ENCODE results near the gene CDC27. TPM values are rescaled to one million over a fixed set of nuclear protein-coding genes. Genes with fewer than 3 reads are reported as not detected.
"Not testable (repeated sequence)": the region's sequence is repeated elsewhere in the genome, so short reads cannot be mapped to it uniquely, and the experiment has no call there.

CDC27 gene
- total RNA-seq, 4 donors from 2014 or later: 37.5 to 63.9 (median 40.6) TPM

DNA sequence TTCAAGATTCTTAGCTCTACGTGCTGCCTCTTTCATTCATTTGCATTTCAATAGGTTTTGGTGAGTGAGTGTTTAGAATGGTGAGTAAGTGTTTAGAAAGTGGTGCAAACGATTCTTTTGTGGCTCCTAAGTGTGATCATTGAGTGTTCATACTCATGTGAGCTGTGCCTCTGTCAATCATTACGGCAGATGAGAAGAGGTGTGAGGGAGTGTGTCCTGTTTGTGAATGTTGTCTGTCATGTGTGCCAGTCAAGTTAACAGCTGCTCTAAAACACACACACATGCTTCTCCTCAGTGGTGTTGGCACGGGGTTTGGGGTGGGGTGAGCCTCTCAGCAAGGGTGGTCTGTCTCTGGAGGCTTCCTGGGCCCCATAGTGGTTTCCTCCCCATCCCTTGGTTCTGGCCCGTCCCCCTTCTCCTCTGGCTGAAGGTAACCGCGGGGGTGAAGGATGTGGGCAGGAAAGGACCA is 31.5 kb upstream of the CDC27 start:
- Histone ChIP-seq H3K9me3 (no peaks in the 10 kb centered on the region), H3K4me1 (peaks cover 2 to 13% (median 8%) of the 10 kb centered on the region in 4 donors), H3K27me3 (no peaks in the 10 kb centered on the region), H3K27ac (no peak overlapping the region), H3K4me3 (no peak overlapping the region), H3K36me3 (no peaks in the 10 kb centered on the region)
- TF ChIP-seq POLR2AphosphoS5 (IDR thresholded peaks at IDR 0.05) (no peak), EP300 (IDR thresholded peaks at IDR 0.05; ENCODE audit: low read depth) (no peak)
- 58 to 70% methylated on average over 2 to 7 of the region's 7 CpGs for WGBS, 2 donors (ENCODE audit: low coverage in 1 of 2)
- DNase-seq: no peak
- intact Hi-C loops (cut with DNase I; ENCODE audit: low total_unique reads) (no loop called here), in situ Hi-C loops (cut with MboI; ENCODE audit: low pct_ligation_motif_present in 1 of 4, low pct_unique_long_range_greater_than_20kb in 1 of 4, low sequenced_read_pairs in 3 of 4) (no loop called here)

- intact Hi-C loops (cut with DNase I; ENCODE audit: low total_unique reads): no loop called here
- TF ChIP-seq POLR2AphosphoS5 (IDR thresholded peaks at IDR 0.05): no peak
- no peak for TF ChIP-seq CTCF (IDR thresholded peaks at IDR 0.05)
- no peak for TF ChIP-seq POLR2A (IDR thresholded peaks at IDR 0.05)
- no peak for TF ChIP-seq EP300 (IDR thresholded peaks at IDR 0.05; ENCODE audit: low read depth)
- WGBS, 2 donors (ENCODE audit: low coverage in 1 of 2): 93 to 100% methylated on average over 2 to 21 of the region's 21 CpGs
Observed at GRCh38 chr17:47219621-47220475, 30.8 kb upstream of the CDC27 start.

DNA sequence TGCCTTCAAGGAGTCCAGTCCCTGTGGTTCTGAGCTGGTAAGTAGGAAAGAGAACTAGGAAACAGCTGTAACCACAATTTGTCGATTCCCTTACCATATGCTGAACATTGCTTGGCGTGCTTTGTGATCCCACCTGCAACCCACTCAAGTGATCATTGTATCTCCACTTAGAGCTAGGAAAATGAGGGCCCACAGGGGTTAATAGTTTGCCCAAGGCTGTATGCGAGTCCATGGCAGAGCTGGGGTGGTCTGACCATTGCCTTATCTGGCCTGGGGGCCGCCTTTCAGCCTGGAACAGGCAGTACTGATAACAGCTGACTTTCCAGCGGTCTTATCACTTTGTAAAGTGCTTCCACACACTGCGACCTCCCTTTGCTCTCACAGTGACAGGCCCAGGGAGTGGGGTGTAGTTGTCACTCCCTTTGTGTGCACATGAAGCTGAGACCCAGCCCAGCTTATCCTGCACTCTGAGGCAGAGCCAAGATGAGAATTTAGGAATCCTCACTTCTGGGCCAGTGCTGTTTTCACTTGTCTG is 29.9 kb upstream of the CDC27 start:
- WGBS, 2 donors (ENCODE audit: low coverage in 1 of 2): 79% methylated on average over 6 of the region's 6 CpGs; no CpG with 5 or more reads in 1 of the 2 donors
- Histone ChIP-seq H3K9me3 (no peaks in the 10 kb centered on the region), H3K27me3 (no peaks in the 10 kb centered on the region), H3K36me3 (no peaks in the 10 kb centered on the region), H3K4me1 (no peaks in the 10 kb centered on the region), H3K27ac (no peak overlapping the region), H3K4me3 (no peak overlapping the region)
- DNase-seq: no peak
- TF ChIP-seq POLR2A (IDR thresholded peaks at IDR 0.05) (no peak), POLR2AphosphoS5 (IDR thresholded peaks at IDR 0.05) (no peak), EP300 (IDR thresholded peaks at IDR 0.05; ENCODE audit: low read depth) (no peak), CTCF (IDR thresholded peaks at IDR 0.05) (no peak)
- intact Hi-C loops (cut with DNase I; ENCODE audit: low total_unique reads) (no loop called here), in situ Hi-C loops (cut with MboI; ENCODE audit: low pct_ligation_motif_present in 1 of 4, low pct_unique_long_range_greater_than_20kb in 1 of 4, low sequenced_read_pairs in 3 of 4) (no loop called here)

More at GRCh38 chr17:47219621-47220475, 30.8 kb upstream of the CDC27 start:
- in situ Hi-C loops (cut with MboI; ENCODE audit: low pct_ligation_motif_present in 1 of 4, low pct_unique_long_range_greater_than_20kb in 1 of 4, low sequenced_read_pairs in 3 of 4): no loop called here
- Histone ChIP-seq H3K27me3 (no peaks in the 10 kb centered on the region), H3K36me3 (no peaks in the 10 kb centered on the region), H3K4me1 (peaks cover 0 to 6% (median 2%) of the 10 kb centered on the region in 4 donors), H3K27ac (no peak overlapping the region), H3K9me3 (no peaks in the 10 kb centered on the region), H3K4me3 (no peak overlapping the region)
- no peak for DNase-seq

GRCh38 chr17:47217279-47217678 is 28.2 kb upstream of the CDC27 start:
- intact Hi-C loops (cut with DNase I; ENCODE audit: low total_unique reads); H3K4me3 ChIP-seq; H3K27ac ChIP-seq; H3K27me3 ChIP-seq; H3K9me3 ChIP-seq; in situ Hi-C loops (cut with MboI; ENCODE audit: low pct_ligation_motif_present in 1 of 4, low pct_unique_long_range_greater_than_20kb in 1 of 4, low sequenced_read_pairs in 3 of 4); DNase-seq; H3K4me1 ChIP-seq; H3K36me3 ChIP-seq: not testable (repeated sequence)
- WGBS, 2 donors (ENCODE audit: low coverage in 1 of 2): 83 to 94% methylated on average over 1 to 2 of the region's 2 CpGs

DNA sequence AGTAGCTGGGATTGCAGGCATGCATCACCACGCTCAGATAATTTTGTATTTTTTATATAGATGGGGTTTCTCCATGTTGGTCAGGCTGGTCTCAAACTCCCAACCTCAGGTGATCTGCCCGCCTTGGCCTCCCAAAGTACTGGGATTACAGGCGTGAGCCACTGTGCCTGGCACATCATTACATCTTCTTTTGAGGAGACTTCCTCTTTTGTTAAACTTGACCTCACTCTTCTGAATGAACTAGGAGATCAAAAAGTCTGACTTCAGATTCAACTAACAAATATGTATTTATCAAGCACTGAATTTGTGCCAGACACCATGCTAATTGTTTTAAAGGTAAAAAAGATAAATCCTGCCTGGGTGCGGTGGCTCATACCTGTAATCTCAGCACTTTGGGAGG is 27.7 kb upstream of the CDC27 start:
- in situ Hi-C loops (cut with MboI; ENCODE audit: low pct_ligation_motif_present in 1 of 4, low pct_unique_long_range_greater_than_20kb in 1 of 4, low sequenced_read_pairs in 3 of 4); DNase-seq; H3K27ac ChIP-seq; H3K4me3 ChIP-seq; H3K9me3 ChIP-seq; H3K27me3 ChIP-seq; H3K4me1 ChIP-seq; intact Hi-C loops (cut with DNase I; ENCODE audit: low total_unique reads); H3K36me3 ChIP-seq: not testable (repeated sequence)
- WGBS, 2 donors (ENCODE audit: low coverage in 1 of 2): 89 to 100% methylated on average over 1 to 4 of the region's 4 CpGs

Data from transverse colon (tissue), 4 donors.